Measurements from ENCODE around the gene KLHL40. TPM values are rescaled to one million over a fixed set of nuclear protein-coding genes. Genes with fewer than 3 reads are reported as not detected.

The KLHL40 gene
- total RNA-seq: under 1 TPM in 1 of 4 donors, not detected in 3; 0.19 TPM

- DNase-seq (ENCODE audit: low spot score) (no peak), ATAC-seq (ENCODE audit: low FRiP score) (no peak)
- TF ChIP-seq CTCF (IDR thresholded peaks at IDR 0.05): no peak
These were observed at the start of gene KLHL40 for GRCh38 chr3:42685363-42685881. KLHL40 (plus strand) TSS chr3:42685537; CDS start chr3:42685619, 82 bp downstream.

- ATAC-seq (ENCODE audit: low FRiP score) (no peak), DNase-seq (ENCODE audit: low spot score) (no peak)
- no peak for TF ChIP-seq CTCF (IDR thresholded peaks at IDR 0.05)
These were observed 48.3 kb upstream of the KLHL40 start for GRCh38 chr3:42637001-42637400.

- no peak for TF ChIP-seq CTCF (IDR thresholded peaks at IDR 0.05)
These were observed 46.9 kb upstream of the KLHL40 start for GRCh38 chr3:42638339-42638842.

GRCh38 chr3:42639192-42639591, 46.1 kb upstream of the KLHL40 start:
- DNase-seq (ENCODE audit: low spot score) (no peak), ATAC-seq (ENCODE audit: low FRiP score) (no peak)
- no peak for TF ChIP-seq CTCF (IDR thresholded peaks at IDR 0.05)

More at GRCh38 chr3:42638339-42638842, 46.9 kb upstream of the KLHL40 start:
- ATAC-seq (ENCODE audit: low FRiP score) (no peak), DNase-seq (ENCODE audit: low spot score) (no peak)

GRCh38 chr3:42640129-42640528, 45.2 kb upstream of the KLHL40 start:
- no peak for TF ChIP-seq CTCF (IDR thresholded peaks at IDR 0.05)
- no peak for ATAC-seq (ENCODE audit: low FRiP score)

GRCh38 chr3:42640771-42641370, 44.5 kb upstream of the KLHL40 start:
- DNase-seq (ENCODE audit: low spot score): no peak
- ATAC-seq (ENCODE audit: low FRiP score): no peak
- TF ChIP-seq CTCF (IDR thresholded peaks at IDR 0.05): no peak

More at GRCh38 chr3:42640129-42640528, 45.2 kb upstream of the KLHL40 start:
- no peak for DNase-seq (ENCODE audit: low spot score)

All from omental fat pad (tissue), 4 donors.